ENCODE data around the gene TBX15.

The TBX15 gene

DNA sequence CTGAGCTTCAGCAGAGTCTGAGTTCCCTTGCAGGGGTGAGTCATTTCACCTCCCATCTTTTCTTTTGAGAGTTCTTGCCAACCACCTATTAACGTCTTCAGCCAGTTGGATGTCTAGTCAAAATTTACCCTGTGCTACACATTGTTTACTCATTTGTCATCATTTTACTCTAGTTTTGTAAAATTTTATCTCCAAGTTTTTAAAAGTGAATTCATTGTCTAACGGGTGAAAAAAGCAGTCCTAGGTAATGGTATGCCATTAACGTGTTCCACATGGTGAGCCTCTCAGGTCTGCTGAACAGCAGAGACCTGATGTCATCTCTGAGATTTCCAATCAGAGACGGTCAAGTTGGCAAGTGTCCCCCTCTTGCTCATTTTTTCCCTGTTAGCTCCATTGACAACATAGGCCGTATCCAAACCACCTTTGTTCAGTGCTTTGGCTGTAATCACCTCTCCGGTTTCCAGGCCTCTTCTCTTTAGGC, 85.4 kb downstream of the TBX15 start:
- no peaks in the 10 kb centered on the region for H3K36me3 ChIP-seq (ENCODE audit: control insufficient read depth, insufficient read depth, low read length)

GRCh38 chr1:118902299-118902698, 85.8 kb downstream of the TBX15 start:
- Histone ChIP-seq H3K27ac (ENCODE audit: low read depth, low read length) (no peak overlapping the region), H3K27me3 (ENCODE audit: control insufficient read depth, insufficient read depth, low read length) (no peaks in the 10 kb centered on the region), H3K9ac (ENCODE audit: low read depth, low read length) (no peak overlapping the region), H3K36me3 (ENCODE audit: control insufficient read depth, insufficient read depth, low read length) (no peaks in the 10 kb centered on the region), H3K4me3 (ENCODE audit: low read depth, low read length) (no peak overlapping the region), H3K4me1 (ENCODE audit: control insufficient read depth, insufficient read depth, low read length) (no peaks in the 10 kb centered on the region), H3K9me3 (ENCODE audit: control insufficient read depth, insufficient read depth, low read length) (no peaks in the 10 kb centered on the region)

More for the DNA sequence above, 85.4 kb downstream of the TBX15 start:
- H3K9me3 ChIP-seq (ENCODE audit: control insufficient read depth, insufficient read depth, low read length): no peaks in the 10 kb centered on the region
- no peak overlapping the region for H3K9ac ChIP-seq (ENCODE audit: low read depth, low read length)
- no peaks in the 10 kb centered on the region for H3K27me3 ChIP-seq (ENCODE audit: control insufficient read depth, insufficient read depth, low read length)
- no peak overlapping the region for H3K4me3 ChIP-seq (ENCODE audit: low read depth, low read length)
- no peaks in the 10 kb centered on the region for H3K4me1 ChIP-seq (ENCODE audit: control insufficient read depth, insufficient read depth, low read length)
- H3K27ac ChIP-seq (ENCODE audit: low read depth, low read length): no peak overlapping the region

DNA sequence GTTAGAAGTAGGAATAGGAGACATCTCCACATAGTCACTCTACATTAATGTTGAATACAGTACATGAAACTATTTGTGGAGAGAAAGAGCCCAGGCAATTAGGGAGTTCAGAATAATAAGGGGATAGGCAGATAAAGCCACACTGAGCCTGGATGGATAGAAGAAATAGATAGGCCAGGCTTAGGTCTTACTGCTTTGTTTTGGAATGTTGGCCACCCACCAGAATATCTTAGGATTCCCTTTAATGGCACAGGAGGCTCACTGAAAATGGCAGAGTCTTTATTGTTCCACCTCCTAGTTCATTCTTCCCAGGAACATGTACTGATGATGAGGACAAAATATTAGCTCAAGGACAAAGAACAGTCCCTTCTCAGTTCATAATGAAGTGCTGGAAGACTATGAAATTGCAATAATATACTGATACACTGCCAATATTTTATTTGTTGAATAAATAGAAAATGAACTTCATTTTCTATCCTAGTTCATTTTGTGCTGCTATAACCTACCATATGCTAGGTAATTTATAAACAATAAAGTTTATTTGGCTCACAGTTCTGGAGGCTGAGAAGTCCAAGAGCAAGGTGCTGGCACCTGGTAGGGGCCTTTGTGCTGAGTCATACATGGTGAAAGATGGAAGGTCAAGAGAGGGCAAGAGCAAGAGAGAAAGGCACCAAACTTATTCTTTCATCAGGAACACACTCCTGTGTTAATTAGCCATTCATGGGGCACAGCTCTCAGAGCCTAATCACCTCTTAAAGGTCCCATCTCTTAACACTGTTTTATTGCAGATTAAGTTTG, 87.3 kb downstream of the TBX15 start:
- no peaks in the 10 kb centered on the region for H3K4me1 ChIP-seq (ENCODE audit: control insufficient read depth, insufficient read depth, low read length)
- no peak overlapping the region for H3K27ac ChIP-seq (ENCODE audit: low read depth, low read length)
- no peak overlapping the region for H3K4me3 ChIP-seq (ENCODE audit: low read depth, low read length)
- no peaks in the 10 kb centered on the region for H3K36me3 ChIP-seq (ENCODE audit: control insufficient read depth, insufficient read depth, low read length)
- no peaks in the 10 kb centered on the region for H3K27me3 ChIP-seq (ENCODE audit: control insufficient read depth, insufficient read depth, low read length)
- no peak overlapping the region for H3K9ac ChIP-seq (ENCODE audit: low read depth, low read length)
- no peaks in the 10 kb centered on the region for H3K9me3 ChIP-seq (ENCODE audit: control insufficient read depth, insufficient read depth, low read length)

GRCh38 chr1:118899340-118899739, 88.8 kb downstream of the TBX15 start:
- H3K27me3 ChIP-seq (ENCODE audit: control insufficient read depth, insufficient read depth, low read length): no peaks in the 10 kb centered on the region
- no peaks in the 10 kb centered on the region for H3K9me3 ChIP-seq (ENCODE audit: control insufficient read depth, insufficient read depth, low read length)
- H3K4me3 ChIP-seq (ENCODE audit: low read depth, low read length): no peak overlapping the region
- no peak overlapping the region for H3K27ac ChIP-seq (ENCODE audit: low read depth, low read length)
- no peaks in the 10 kb centered on the region for H3K36me3 ChIP-seq (ENCODE audit: control insufficient read depth, insufficient read depth, low read length)
- no peak overlapping the region for H3K9ac ChIP-seq (ENCODE audit: low read depth, low read length)
- H3K4me1 ChIP-seq (ENCODE audit: control insufficient read depth, insufficient read depth, low read length): no peaks in the 10 kb centered on the region

GRCh38 chr1:118898712-118899111, 89.4 kb downstream of the TBX15 start:
- Histone ChIP-seq H3K4me3 (ENCODE audit: low read depth, low read length) (no peak overlapping the region), H3K9me3 (ENCODE audit: control insufficient read depth, insufficient read depth, low read length) (no peaks in the 10 kb centered on the region), H3K9ac (ENCODE audit: low read depth, low read length) (no peak overlapping the region), H3K36me3 (ENCODE audit: control insufficient read depth, insufficient read depth, low read length) (no peaks in the 10 kb centered on the region), H3K4me1 (ENCODE audit: control insufficient read depth, insufficient read depth, low read length) (no peaks in the 10 kb centered on the region), H3K27ac (ENCODE audit: low read depth, low read length) (no peak overlapping the region), H3K27me3 (ENCODE audit: control insufficient read depth, insufficient read depth, low read length) (no peaks in the 10 kb centered on the region)

DNA sequence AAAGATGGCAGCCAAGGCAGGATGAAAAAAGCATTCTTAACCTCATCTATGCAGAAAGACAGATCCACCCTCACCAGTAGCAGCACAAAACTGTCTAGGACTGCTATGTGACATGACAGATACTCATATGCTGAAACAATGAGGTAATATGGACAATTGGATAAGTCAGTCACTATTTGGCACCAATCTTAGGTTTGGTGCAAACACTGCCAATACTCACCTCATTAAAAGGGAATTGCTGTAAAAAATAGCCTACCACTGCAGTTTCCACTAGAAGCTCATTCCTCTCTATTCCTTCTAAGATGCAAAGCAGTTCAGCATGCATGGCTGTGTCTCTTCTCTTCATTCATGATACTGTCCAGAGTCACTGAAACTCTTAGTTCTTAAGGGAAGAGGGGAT, 91.7 kb downstream of the TBX15 start:
- no peaks in the 10 kb centered on the region for H3K9me3 ChIP-seq (ENCODE audit: control insufficient read depth, insufficient read depth, low read length)
- no peaks in the 10 kb centered on the region for H3K4me1 ChIP-seq (ENCODE audit: control insufficient read depth, insufficient read depth, low read length)
- no peak overlapping the region for H3K9ac ChIP-seq (ENCODE audit: low read depth, low read length)
- H3K27ac ChIP-seq (ENCODE audit: low read depth, low read length): no peak overlapping the region
- no peaks in the 10 kb centered on the region for H3K36me3 ChIP-seq (ENCODE audit: control insufficient read depth, insufficient read depth, low read length)
- H3K27me3 ChIP-seq (ENCODE audit: control insufficient read depth, insufficient read depth, low read length): no peaks in the 10 kb centered on the region
- H3K4me3 ChIP-seq (ENCODE audit: low read depth, low read length): no peak overlapping the region

DNA sequence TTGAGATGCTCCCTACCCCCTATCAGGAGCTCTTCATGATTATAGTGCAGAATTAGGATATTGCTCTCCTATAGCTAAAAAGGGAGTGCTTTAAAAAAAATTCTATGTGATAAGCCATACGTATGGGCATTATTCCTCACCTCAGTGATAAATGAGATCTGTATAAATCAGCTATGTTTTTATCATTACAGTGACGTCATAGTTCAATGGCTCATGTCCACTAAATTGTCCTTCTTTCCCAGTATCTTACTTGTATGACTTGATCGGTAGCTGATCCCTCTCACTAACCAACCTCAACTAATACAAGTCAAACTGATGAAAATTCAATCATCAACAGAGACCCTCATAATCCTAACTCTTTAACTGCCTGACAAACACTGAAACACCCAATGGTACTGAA, 93.3 kb downstream of the TBX15 start:
- no peak overlapping the region for H3K9ac ChIP-seq (ENCODE audit: low read depth, low read length)
- no peaks in the 10 kb centered on the region for H3K9me3 ChIP-seq (ENCODE audit: control insufficient read depth, insufficient read depth, low read length)
- no peaks in the 10 kb centered on the region for H3K27me3 ChIP-seq (ENCODE audit: control insufficient read depth, insufficient read depth, low read length)
- no peak overlapping the region for H3K27ac ChIP-seq (ENCODE audit: low read depth, low read length)
- H3K4me3 ChIP-seq (ENCODE audit: low read depth, low read length): no peak overlapping the region
- H3K36me3 ChIP-seq (ENCODE audit: control insufficient read depth, insufficient read depth, low read length): no peaks in the 10 kb centered on the region
- H3K4me1 ChIP-seq (ENCODE audit: control insufficient read depth, insufficient read depth, low read length): no peaks in the 10 kb centered on the region

DNA sequence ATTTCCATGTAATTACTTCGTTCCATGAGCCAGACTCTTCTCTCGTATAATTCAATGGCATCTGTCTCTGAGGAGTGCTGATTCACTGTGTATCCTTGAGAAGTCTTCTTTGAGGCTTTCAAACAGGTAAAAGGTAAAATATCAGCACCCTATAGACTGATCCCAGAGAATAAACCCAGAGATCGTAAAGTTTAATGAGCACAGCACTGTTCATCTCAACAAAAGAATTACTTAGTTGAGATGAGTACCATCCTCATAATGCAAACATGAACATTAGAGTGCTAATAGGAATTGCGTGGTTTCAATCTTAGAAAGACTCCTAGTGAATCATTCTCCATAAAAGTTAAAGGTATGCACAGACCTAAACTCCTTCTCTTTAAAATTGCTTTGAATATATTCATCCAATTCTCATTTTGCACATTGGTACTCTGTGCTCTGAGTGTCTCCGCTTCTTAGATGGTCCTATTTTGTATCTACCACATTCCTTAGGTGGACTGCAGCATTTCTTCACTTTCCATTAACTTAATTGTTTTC, 97.2 kb downstream of the TBX15 start:
- Histone ChIP-seq H3K27me3 (ENCODE audit: control insufficient read depth, insufficient read depth, low read length) (no peaks in the 10 kb centered on the region), H3K9ac (ENCODE audit: low read depth, low read length) (no peak overlapping the region), H3K27ac (ENCODE audit: low read depth, low read length) (no peak overlapping the region), H3K4me3 (ENCODE audit: low read depth, low read length) (no peak overlapping the region), H3K9me3 (ENCODE audit: control insufficient read depth, insufficient read depth, low read length) (no peaks in the 10 kb centered on the region), H3K36me3 (ENCODE audit: control insufficient read depth, insufficient read depth, low read length) (no peaks in the 10 kb centered on the region), H3K4me1 (ENCODE audit: control insufficient read depth, insufficient read depth, low read length) (no peaks in the 10 kb centered on the region)

DNA sequence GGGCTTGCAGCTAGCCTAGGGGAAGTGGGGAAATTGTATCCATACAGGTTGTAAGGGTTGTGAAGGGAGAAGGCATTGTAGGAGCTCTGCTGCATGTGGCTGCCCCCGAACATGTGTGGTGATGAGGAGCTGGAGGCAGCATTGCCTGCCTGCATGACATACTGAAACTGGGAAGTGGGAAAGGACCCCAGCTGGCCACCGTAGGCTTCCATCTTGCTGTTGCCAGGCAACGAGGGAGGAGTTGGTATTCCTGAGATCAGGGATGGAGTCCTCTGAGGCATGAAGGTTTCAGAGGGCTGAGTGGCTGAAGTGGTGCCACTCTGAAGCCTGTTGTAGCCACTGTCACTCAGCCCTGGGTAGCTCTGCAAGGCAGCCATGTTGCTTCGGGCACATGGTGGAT, 103.2 kb downstream of the TBX15 start:
- H3K27ac ChIP-seq (ENCODE audit: low read depth, low read length): no peak overlapping the region
- no peaks in the 10 kb centered on the region for H3K4me1 ChIP-seq (ENCODE audit: control insufficient read depth, insufficient read depth, low read length)
- H3K36me3 ChIP-seq (ENCODE audit: control insufficient read depth, insufficient read depth, low read length): no peaks in the 10 kb centered on the region
- H3K9ac ChIP-seq (ENCODE audit: low read depth, low read length): no peak overlapping the region
- no peak overlapping the region for H3K4me3 ChIP-seq (ENCODE audit: low read depth, low read length)
- H3K27me3 ChIP-seq (ENCODE audit: control insufficient read depth, insufficient read depth, low read length): no peaks in the 10 kb centered on the region
- no peaks in the 10 kb centered on the region for H3K9me3 ChIP-seq (ENCODE audit: control insufficient read depth, insufficient read depth, low read length)

GRCh38 chr1:118881751-118882150, 106.4 kb downstream of the TBX15 start:
- H3K27me3 ChIP-seq (ENCODE audit: control insufficient read depth, insufficient read depth, low read length): no peaks in the 10 kb centered on the region
- H3K4me1 ChIP-seq (ENCODE audit: control insufficient read depth, insufficient read depth, low read length): no peaks in the 10 kb centered on the region
- no peak overlapping the region for H3K9ac ChIP-seq (ENCODE audit: low read depth, low read length)
- H3K9me3 ChIP-seq (ENCODE audit: control insufficient read depth, insufficient read depth, low read length): no peaks in the 10 kb centered on the region
- H3K36me3 ChIP-seq (ENCODE audit: control insufficient read depth, insufficient read depth, low read length): no peaks in the 10 kb centered on the region
- no peak overlapping the region for H3K27ac ChIP-seq (ENCODE audit: low read depth, low read length)
- no peak overlapping the region for H3K4me3 ChIP-seq (ENCODE audit: low read depth, low read length)

GRCh38 chr1:118878661-118879060, 109.5 kb downstream of the TBX15 start:
- H3K9ac ChIP-seq (ENCODE audit: low read depth, low read length): no peak overlapping the region
- H3K27ac ChIP-seq (ENCODE audit: low read depth, low read length): no peak overlapping the region
- H3K4me1 ChIP-seq (ENCODE audit: control insufficient read depth, insufficient read depth, low read length): no peaks in the 10 kb centered on the region
- no peaks in the 10 kb centered on the region for H3K9me3 ChIP-seq (ENCODE audit: control insufficient read depth, insufficient read depth, low read length)
- H3K4me3 ChIP-seq (ENCODE audit: low read depth, low read length): no peak overlapping the region
- no peaks in the 10 kb centered on the region for H3K27me3 ChIP-seq (ENCODE audit: control insufficient read depth, insufficient read depth, low read length)
- H3K36me3 ChIP-seq (ENCODE audit: control insufficient read depth, insufficient read depth, low read length): no peaks in the 10 kb centered on the region

Measured in HUES48 (cell line).